ENCODE measurements around the gene PIGS. TPM values are rescaled to one million over a fixed set of nuclear protein-coding genes. Genes with fewer than 3 reads are reported as not detected.

PIGS gene
- total and polyA plus RNA-seq, 5 experiments from 2014 or later: 36.7 to 51.4 (median 48.1) TPM

- no peak overlapping the region for H3K27ac Mint-ChIP-seq
- H3K27me3 Mint-ChIP-seq: no peaks in the 10 kb centered on the region
- DNase-seq: no peak
- H3K4me3 Mint-ChIP-seq: no peak overlapping the region
- ATAC-seq: no peak
- POLR2A ChIA-PET: no interaction called here
- H3K4me1 Mint-ChIP-seq: no peaks in the 10 kb centered on the region
- H3K36me3 Mint-ChIP-seq: no peaks in the 10 kb centered on the region
- H3K9me3 Mint-ChIP-seq: no peaks in the 10 kb centered on the region
Observed at GRCh38 chr17:28534740-28535375, 36.5 kb downstream of the PIGS start.

GRCh38 chr17:28533091-28533807 lies 38.1 kb downstream of the PIGS start:
- ATAC-seq (no peak), DNase-seq (no peak)
- POLR2A ChIA-PET: no interaction called here
- Mint-ChIP-seq H3K9me3 (no peaks in the 10 kb centered on the region), H3K4me3 (no peak overlapping the region), H3K27ac (no peak overlapping the region), H3K4me1 (no peaks in the 10 kb centered on the region), H3K27me3 (no peaks in the 10 kb centered on the region), H3K36me3 (no peaks in the 10 kb centered on the region)

GRCh38 chr17:28532050-28532960 lies 39.0 kb downstream of the PIGS start:
- H3K27ac Mint-ChIP-seq: no peak overlapping the region
- no peaks in the 10 kb centered on the region for H3K9me3 Mint-ChIP-seq
- DNase-seq (no peak), ATAC-seq (no peak)
- no peaks in the 10 kb centered on the region for H3K27me3 Mint-ChIP-seq
- no peaks in the 10 kb centered on the region for H3K36me3 Mint-ChIP-seq
- POLR2A ChIA-PET: no interaction called here
- no peaks in the 10 kb centered on the region for H3K4me1 Mint-ChIP-seq
- H3K4me3 Mint-ChIP-seq: no peak overlapping the region

DNA sequence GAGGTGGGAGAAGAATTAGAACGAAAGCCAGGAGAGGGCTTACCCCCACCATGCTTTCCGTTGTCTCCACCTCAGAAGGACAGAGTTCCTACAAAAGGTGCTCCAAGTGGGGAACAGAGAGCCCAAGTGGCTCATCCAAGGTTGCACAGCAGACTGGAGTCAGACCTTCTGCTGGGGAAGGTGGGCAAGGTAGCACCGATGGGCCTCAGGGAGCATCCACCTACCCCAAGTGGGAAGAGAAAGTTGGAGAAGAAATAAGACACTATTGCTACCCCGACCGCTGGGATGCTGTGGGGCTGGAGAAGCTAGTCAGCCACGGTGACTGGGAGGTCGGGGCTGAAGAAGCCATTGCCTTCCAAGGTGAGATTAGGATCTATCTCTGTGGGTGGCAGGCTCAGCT lies 40.4 kb downstream of the PIGS start:
- POLR2A ChIA-PET: no interaction called here
- no peaks in the 10 kb centered on the region for H3K9me3 Mint-ChIP-seq
- H3K27ac Mint-ChIP-seq: no peak overlapping the region

GRCh38 chr17:28530250-28530649 lies 41.1 kb downstream of the PIGS start:
- no peaks in the 10 kb centered on the region for H3K27me3 Mint-ChIP-seq
- no peak for ATAC-seq
- no peak overlapping the region for H3K27ac Mint-ChIP-seq
- POLR2A ChIA-PET: no interaction called here
- no peaks in the 10 kb centered on the region for H3K9me3 Mint-ChIP-seq
- no peaks in the 10 kb centered on the region for H3K36me3 Mint-ChIP-seq
- H3K4me3 Mint-ChIP-seq: no peak overlapping the region
- no peaks in the 10 kb centered on the region for H3K4me1 Mint-ChIP-seq
- no peak for DNase-seq

More for the DNA sequence above, 40.4 kb downstream of the PIGS start:
- no peaks in the 10 kb centered on the region for H3K4me1 Mint-ChIP-seq
- H3K36me3 Mint-ChIP-seq: no peaks in the 10 kb centered on the region
- no peak overlapping the region for H3K4me3 Mint-ChIP-seq
- ATAC-seq (no peak), DNase-seq (no peak)
- H3K27me3 Mint-ChIP-seq: no peaks in the 10 kb centered on the region

DNA sequence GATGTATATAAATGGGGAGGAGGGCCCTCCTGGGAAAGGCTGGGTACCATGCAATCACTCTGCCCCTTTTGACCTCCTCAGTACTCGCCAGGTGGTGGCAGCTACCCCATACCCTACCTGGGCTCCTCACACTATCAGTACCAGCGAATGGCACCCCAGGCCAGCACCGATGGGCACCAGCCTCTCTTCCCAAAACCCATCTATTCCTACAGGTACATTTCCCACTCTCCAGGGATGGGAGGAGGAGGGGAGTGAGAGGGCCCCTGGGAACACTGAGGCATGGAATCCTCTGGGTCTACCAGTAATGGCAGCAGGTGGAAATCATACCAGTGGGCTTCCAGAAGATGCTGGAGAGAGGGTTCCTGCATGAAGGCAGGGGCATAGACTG lies 42.3 kb downstream of the PIGS start:
- POLR2A ChIA-PET: no interaction called here
- no peak overlapping the region for H3K4me3 Mint-ChIP-seq
- ATAC-seq (no peak), DNase-seq (no peak)
- no peaks in the 10 kb centered on the region for H3K4me1 Mint-ChIP-seq
- no peaks in the 10 kb centered on the region for H3K36me3 Mint-ChIP-seq
- H3K9me3 Mint-ChIP-seq: no peaks in the 10 kb centered on the region
- no peak overlapping the region for H3K27ac Mint-ChIP-seq
- H3K27me3 Mint-ChIP-seq: no peaks in the 10 kb centered on the region

DNA sequence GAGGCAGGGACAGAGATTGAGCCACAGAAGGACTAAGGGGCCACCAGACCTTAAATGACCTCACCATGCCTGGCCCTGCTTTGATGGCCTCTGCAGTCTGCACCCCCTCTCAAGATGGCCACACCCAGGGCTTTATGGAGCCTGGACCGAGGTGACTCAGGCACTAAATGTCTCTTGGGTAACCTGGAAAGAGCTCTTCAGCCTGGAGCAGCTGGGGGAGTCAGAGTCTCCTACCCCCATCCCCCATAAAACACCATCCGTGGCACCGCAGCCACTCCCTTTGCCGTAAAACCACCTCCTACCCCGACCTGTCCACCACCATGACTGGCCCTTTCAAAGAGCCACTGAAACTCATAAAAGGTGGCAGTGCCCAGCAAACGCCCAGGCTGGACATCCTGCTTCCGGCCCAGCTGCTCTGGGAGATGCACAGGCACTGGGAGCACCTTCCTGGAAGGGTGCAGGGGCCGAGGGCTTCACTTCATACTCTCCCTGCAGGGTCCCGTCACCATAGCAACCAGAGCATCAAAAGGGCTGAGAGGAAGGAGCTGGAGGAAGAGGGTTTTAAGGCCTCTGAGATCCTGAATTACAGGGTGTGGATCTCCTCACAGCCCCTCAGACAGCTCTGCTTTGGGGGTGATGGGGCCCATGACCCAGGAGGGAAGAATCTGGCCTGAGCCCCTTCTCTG lies 42.9 kb downstream of the PIGS start:
- Mint-ChIP-seq H3K36me3 (no peaks in the 10 kb centered on the region), H3K9me3 (no peaks in the 10 kb centered on the region), H3K4me3 (no peak overlapping the region), H3K27ac (no peak overlapping the region), H3K27me3 (no peaks in the 10 kb centered on the region), H3K4me1 (no peaks in the 10 kb centered on the region)
- POLR2A ChIA-PET: no interaction called here
- ATAC-seq (no peak), DNase-seq (no peak)

DNA sequence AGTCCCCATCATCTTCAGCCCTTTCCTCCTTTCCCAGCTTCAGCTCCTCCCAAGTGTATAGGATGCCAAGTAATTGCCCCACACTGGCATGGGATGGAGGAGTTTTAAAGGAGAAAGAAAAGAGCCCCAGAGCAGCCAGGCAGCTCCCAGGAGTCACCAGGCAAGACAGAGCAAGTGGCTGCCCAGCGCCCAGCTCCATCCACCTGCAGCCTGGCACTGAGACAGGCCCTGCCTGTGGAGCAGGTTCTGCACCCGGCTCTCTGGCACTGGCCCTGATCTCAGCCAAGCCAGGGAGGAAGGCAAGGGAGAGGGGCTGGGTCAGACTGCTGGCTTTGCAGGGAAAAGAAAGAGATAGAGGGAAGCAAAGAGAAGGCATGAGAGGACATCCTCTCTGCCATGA lies 43.5 kb downstream of the PIGS start:
- Mint-ChIP-seq H3K27me3 (no peaks in the 10 kb centered on the region), H3K36me3 (no peaks in the 10 kb centered on the region), H3K9me3 (no peaks in the 10 kb centered on the region), H3K4me1 (no peaks in the 10 kb centered on the region), H3K4me3 (no peak overlapping the region), H3K27ac (no peak overlapping the region)
- POLR2A ChIA-PET: no interaction called here
- DNase-seq (peak in 1 of 10 donors; percentile 19), ATAC-seq (no peak)

- no peak overlapping the region for H3K4me3 Mint-ChIP-seq
- POLR2A ChIA-PET: no interaction called here
- H3K36me3 Mint-ChIP-seq: no peaks in the 10 kb centered on the region
- H3K9me3 Mint-ChIP-seq: no peaks in the 10 kb centered on the region
- no peak for DNase-seq
- H3K27ac Mint-ChIP-seq: peak overlapping the region in 2 of 10 donors; percentile 20 to 28
- H3K4me1 Mint-ChIP-seq: no peaks in the 10 kb centered on the region
- no peak for ATAC-seq
- no peaks in the 10 kb centered on the region for H3K27me3 Mint-ChIP-seq
Observed at GRCh38 chr17:28527181-28527681, 44.1 kb downstream of the PIGS start.

GRCh38 chr17:28526381-28526780 lies 44.9 kb downstream of the PIGS start:
- no peaks in the 10 kb centered on the region for H3K27me3 Mint-ChIP-seq
- DNase-seq (no peak), ATAC-seq (no peak)
- no peak overlapping the region for H3K27ac Mint-ChIP-seq
- H3K9me3 Mint-ChIP-seq: no peaks in the 10 kb centered on the region
- H3K4me3 Mint-ChIP-seq: no peak overlapping the region
- H3K4me1 Mint-ChIP-seq: no peaks in the 10 kb centered on the region
- POLR2A ChIA-PET: no interaction called here
- no peaks in the 10 kb centered on the region for H3K36me3 Mint-ChIP-seq

DNA sequence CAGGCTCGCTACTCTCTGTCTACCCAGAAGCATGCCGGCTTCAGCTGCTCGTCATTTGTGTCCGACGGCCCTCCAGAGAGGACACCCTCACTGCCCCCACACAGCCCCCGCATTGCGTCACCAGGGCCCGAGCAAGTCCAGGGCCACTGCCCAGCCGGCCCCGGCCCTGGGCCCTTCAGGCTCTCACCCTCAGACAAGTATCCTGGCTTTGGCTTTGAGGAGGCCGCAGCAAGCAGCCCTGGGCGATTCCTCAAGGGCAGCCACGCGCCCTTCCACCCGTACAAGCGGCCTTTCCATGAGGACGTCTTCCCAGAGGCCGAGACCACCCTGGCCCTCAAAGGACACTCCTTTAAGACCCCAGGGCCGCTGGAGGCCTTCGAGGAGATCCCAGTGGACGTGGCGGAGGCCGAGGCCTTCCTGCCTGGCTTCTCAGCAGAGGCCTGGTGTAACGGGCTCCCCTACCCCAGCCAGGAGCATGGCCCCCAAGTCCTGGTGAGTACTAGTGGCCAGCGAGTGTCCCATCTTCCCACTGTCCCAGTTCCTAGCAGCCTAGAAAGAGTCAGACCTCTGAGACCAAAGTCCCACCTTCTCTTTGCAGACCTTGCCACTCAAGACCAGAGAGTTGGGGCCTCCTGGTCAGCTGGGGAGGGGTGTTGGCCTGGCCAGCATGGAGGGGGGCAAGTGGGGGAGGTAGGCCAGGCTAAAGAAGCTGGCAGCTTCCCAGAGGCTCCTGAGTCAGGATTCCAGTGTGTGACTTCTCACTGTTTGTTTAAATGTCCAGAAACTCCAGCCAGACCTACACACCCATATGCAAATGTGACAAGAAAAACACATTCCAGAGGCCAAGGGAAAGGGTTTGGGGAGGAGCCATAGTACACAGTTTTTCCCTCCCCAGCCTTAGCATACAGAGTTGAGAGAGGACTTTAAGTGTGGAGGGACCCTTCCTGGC lies 46.6 kb downstream of the PIGS start:
- Mint-ChIP-seq H3K36me3 (no peaks in the 10 kb centered on the region), H3K27me3 (no peaks in the 10 kb centered on the region), H3K9me3 (no peaks in the 10 kb centered on the region), H3K4me1 (no peaks in the 10 kb centered on the region), H3K27ac (peak overlapping the region in 1 of 10 donors; percentile 76), H3K4me3 (peak overlapping the region in 1 of 10 donors; percentile 16)
- no peak for DNase-seq
- POLR2A ChIA-PET: no interaction called here
- ATAC-seq: no peak

- H3K4me1 Mint-ChIP-seq: peaks cover 0 to 2% (median under 1%) of the 10 kb centered on the region in 4 donors
- no peak overlapping the region for H3K4me3 Mint-ChIP-seq
- DNase-seq (no peak), ATAC-seq (no peak)
- POLR2A ChIA-PET: no interaction called here
- peak overlapping the region in 1 of 10 donors; percentile 76 for H3K27ac Mint-ChIP-seq
- peaks cover 0 to 3% (median 0%) of the 10 kb centered on the region in 5 donors for H3K27me3 Mint-ChIP-seq
- no peaks in the 10 kb centered on the region for H3K9me3 Mint-ChIP-seq
- H3K36me3 Mint-ChIP-seq: no peaks in the 10 kb centered on the region
Observed at GRCh38 chr17:28523876-28524275, 47.4 kb downstream of the PIGS start.

All from naive thymus-derived CD8-positive, alpha-beta T cell (primary cell).